RWPE1 (cell line): ENCODE data around the gene UST.

Source experiments
- CTCF ChIA-PET: fragments of 350-600 bp; sonication (Branson Sonifier 250); formaldehyde crosslinking; extraction: SDS; loops from one replicate; lab custom pipeline; 2021; lab: Yijun Ruan, JAX
- POLR2A ChIA-PET: fragments of 400-600 bp; formaldehyde crosslinking; extraction: SDS; loops from one replicate; lab custom pipeline; 2020; ENCODE audit warnings: antibody characterized with exemption; ENCODE audit not compliant: low non-redundant PET; lab: Yijun Ruan, JAX
- DNase-seq: peaks from one replicate; pipeline ENCODE4 v3.0.0; 2012; ENCODE audit warnings: low spot score
- H3K27ac ChIP-seq: fragments of 450-650 bp; 2 replicates; pipeline ENCODE4 v1.5.1; 2017
- TF ChIP-seq, protein P1 (sequence below): fragments of 450-650 bp; conservative IDR thresholded peaks from 2 replicates; pipeline ENCODE4 v1.5.1; 2017; ENCODE audit warnings: low read depth, mild to moderate bottlenecking

The UST gene

GRCh38 chr6:149061930-149062329, 315.1 kb downstream of the UST start:
- H3K27ac ChIP-seq: peak overlapping the region; percentile 79
- ChIA-PET POLR2A (no interaction called here), CTCF (no interaction called here)
- no peak for DNase-seq
- TF ChIP-seq, protein P1, sequence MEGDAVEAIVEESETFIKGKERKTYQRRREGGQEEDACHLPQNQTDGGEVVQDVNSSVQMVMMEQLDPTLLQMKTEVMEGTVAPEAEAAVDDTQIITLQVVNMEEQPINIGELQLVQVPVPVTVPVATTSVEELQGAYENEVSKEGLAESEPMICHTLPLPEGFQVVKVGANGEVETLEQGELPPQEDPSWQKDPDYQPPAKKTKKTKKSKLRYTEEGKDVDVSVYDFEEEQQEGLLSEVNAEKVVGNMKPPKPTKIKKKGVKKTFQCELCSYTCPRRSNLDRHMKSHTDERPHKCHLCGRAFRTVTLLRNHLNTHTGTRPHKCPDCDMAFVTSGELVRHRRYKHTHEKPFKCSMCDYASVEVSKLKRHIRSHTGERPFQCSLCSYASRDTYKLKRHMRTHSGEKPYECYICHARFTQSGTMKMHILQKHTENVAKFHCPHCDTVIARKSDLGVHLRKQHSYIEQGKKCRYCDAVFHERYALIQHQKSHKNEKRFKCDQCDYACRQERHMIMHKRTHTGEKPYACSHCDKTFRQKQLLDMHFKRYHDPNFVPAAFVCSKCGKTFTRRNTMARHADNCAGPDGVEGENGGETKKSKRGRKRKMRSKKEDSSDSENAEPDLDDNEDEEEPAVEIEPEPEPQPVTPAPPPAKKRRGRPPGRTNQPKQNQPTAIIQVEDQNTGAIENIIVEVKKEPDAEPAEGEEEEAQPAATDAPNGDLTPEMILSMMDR: no peak

- POLR2A ChIA-PET: no interaction called here
- DNase-seq: no peak
- CTCF ChIA-PET: interaction anchor here (0.6 to 0.7 kb wide), 2 partner anchors 17 to 336 kb away, joined by 3 to 4 read pairs; no protein-coding TSS in a partner anchor
- TF ChIP-seq, protein P1: no peak
- no peak overlapping the region for H3K27ac ChIP-seq
Measured at GRCh38 chr6:149062653-149063348, 316.0 kb downstream of the UST start.

DNA sequence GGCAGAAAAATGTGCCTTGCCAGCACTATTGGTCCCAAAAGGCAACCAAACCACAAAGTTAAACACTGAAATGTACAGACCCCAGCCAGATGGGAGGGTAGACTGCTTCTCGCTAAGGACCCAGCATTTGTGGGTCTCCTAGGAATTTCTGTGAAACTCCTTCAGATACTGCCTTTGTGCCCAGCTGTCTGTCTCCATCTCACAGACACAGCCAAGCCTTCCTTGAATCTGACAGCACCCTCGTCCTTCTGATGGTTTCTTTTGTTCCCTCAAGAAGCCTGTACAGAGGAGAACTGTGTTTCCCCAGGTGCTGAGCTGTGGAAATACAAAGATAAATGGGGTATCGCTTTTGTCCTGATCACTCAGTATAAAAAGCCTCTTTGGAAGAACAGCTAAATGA, 316.6 kb downstream of the UST start:
- TF ChIP-seq, protein P1: no peak
- POLR2A ChIA-PET: no interaction called here
- CTCF ChIA-PET: no interaction called here
- no peak for DNase-seq
- H3K27ac ChIP-seq: no peak overlapping the region

DNA sequence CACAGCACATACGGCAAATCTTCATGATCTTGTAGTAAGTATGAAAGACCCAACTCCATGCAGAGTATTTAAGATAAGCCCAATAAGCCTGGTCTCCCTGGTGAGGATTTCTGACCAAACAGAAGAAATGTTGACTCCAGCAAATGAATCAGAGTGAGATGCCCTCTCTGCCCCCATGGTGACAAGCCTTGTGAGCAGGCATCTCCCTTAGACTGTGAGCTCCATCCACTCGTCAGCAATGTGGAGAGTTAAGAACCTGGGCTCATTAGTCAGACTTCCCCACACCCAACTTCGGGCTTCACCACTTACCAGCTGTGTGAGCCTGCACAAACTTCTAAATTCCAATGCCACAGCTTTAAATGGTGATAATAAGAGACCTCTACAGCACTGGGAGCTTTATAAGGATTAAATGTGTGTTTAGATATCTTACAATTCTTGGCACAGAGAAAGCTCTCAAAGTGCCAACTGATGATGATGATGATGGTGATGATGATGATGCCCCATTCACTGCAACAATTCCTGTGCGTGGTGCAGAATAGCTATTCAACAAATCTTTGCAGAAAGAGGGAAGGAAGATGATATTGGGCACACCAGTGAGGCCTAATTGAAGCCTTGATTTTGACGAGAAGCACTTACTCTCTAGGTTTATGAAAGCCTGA, 317.3 kb downstream of the UST start:
- CTCF ChIA-PET: interaction anchor here (0.6 to 1.3 kb wide), 3 partner anchors 12 to 271 kb away, joined by 3 to 4 read pairs (median 3); no protein-coding TSS in a partner anchor
- TF ChIP-seq, protein P1: no peak
- POLR2A ChIA-PET: no interaction called here
- H3K27ac ChIP-seq: no peak overlapping the region
- no peak for DNase-seq

- TF ChIP-seq, protein P1: no peak
- no peak for DNase-seq
- ChIA-PET CTCF (interaction anchor here (0.6 to 1.3 kb wide), 3 partner anchors 12 to 270 kb away, joined by 3 to 4 read pairs (median 3); no protein-coding TSS in a partner anchor), POLR2A (no interaction called here)
- no peak overlapping the region for H3K27ac ChIP-seq
Measured at GRCh38 chr6:149064660-149065015, 317.8 kb downstream of the UST start.

DNA sequence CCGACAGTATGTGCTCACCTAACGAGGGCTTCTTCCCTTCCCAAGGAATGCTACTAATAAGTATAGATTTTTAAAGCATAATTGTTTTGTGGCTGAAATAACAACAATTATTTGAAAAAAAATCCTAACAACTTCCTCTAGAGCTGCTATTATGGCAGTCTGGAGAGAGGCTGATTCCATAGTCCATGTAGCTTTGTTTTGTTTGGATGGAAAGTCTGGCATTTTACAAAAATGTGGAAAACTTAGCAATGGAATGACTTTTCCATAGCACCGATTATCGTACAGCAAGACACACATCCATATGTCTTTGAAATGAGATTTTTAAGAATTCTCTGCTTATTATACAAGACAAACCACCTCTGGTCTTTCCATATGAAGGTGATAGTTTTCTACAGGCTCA, 318.3 kb downstream of the UST start:
- ChIA-PET CTCF (interaction anchor here (1.3 to 2.0 kb wide), 2 partner anchors 13 to 367 kb away, joined by 3 to 7 read pairs; no protein-coding TSS in a partner anchor), POLR2A (no interaction called here)
- DNase-seq: no peak
- no peak overlapping the region for H3K27ac ChIP-seq
- TF ChIP-seq, protein P1: no peak
